CD14-positive monocyte (primary cell): ENCODE results near the gene PARVB. TPM values are rescaled to one million over a fixed set of nuclear protein-coding genes. Genes with fewer than 3 reads are reported as not detected.

Source experiments
- DNase-seq, 3 donors: peaks; one replicate each; pipeline ENCODE4 v3.0.0-alpha.2; 2011 to 2022
- H2AFZ ChIP-seq: 2 replicates; pipeline ENCODE4 v1.6.0; 2012; ENCODE audit warnings: mild to moderate bottlenecking, low read depth, low read length, inconsistent platforms; ENCODE audit not compliant: insufficient read depth, poor library complexity, severe bottlenecking
- H3K27ac ChIP-seq, 2 donors: 1 replicate in 1 of 2; 2 replicates in 1 of 2; pipeline ENCODE4 v1.5.1; 2012 to 2013; ENCODE audit warnings: low read length in 2 of 2, control low read depth in 1 of 2, inconsistent platforms in 1 of 2, low read depth in 1 of 2, mild to moderate bottlenecking in 1 of 2
- H3K27me3 ChIP-seq, 2 donors: one replicate each; pipeline versions ENCODE4 v1.6.0 to v1.6.1; 2011 to 2013; ENCODE audit warnings: low read length in 2 of 2; ENCODE audit not compliant: control insufficient read depth in 2 of 2, insufficient read depth in 2 of 2
- H3K36me3 ChIP-seq, 2 donors: replicated peaks in 1 of 2; 1 replicate in 1 of 2; 2 replicates in 1 of 2; pipeline versions ENCODE4 v1.5.1 to v1.6.1; 2012 to 2013; ENCODE audit warnings: low read length in 2 of 2, control low read depth in 1 of 2, inconsistent platforms in 1 of 2, mild to moderate bottlenecking in 1 of 2; ENCODE audit not compliant: insufficient read depth in 2 of 2, control insufficient read depth in 1 of 2
- H3K4me1 ChIP-seq, 2 donors: 1 replicate in 1 of 2; 2 replicates in 1 of 2; pipeline versions ENCODE4 v1.5.1 to v1.6.1; 2012 to 2013; ENCODE audit warnings: low read length in 2 of 2, control low read depth in 1 of 2, inconsistent platforms in 1 of 2, mild to moderate bottlenecking in 1 of 2, moderate library complexity in 1 of 2; ENCODE audit not compliant: insufficient read depth in 2 of 2, control insufficient read depth in 1 of 2
- H3K4me2 ChIP-seq: replicated peaks from 2 replicates; pipeline ENCODE3; 2012; ENCODE audit warnings: low read length, moderate library complexity, mild to moderate bottlenecking; ENCODE audit not compliant: poor library complexity, severe bottlenecking; ENCODE audit errors: extremely low read depth
- H3K4me3 ChIP-seq, 3 experiments: fragments of 200-600 bp in 1 of 3; sonication (generic) in 1 of 3; replicated peaks in 1 of 3; 1 replicate in 2 of 3; 2 replicates in 1 of 3; pipeline ENCODE4 v1.5.1; 2011 to 2013; ENCODE audit warnings: low read length in 3 of 3, mild to moderate bottlenecking in 3 of 3, control low read depth in 2 of 3, low read depth in 2 of 3, inconsistent platforms in 1 of 3, moderate library complexity in 1 of 3
- H3K79me2 ChIP-seq: 2 replicates; pipeline ENCODE4 v1.6.0; 2012; ENCODE audit warnings: mild to moderate bottlenecking, control low read depth, inconsistent platforms, low read length, moderate library complexity; ENCODE audit not compliant: insufficient read depth
- H3K9ac ChIP-seq: 2 replicates; pipeline ENCODE4 v1.6.0; 2017; ENCODE audit warnings: low read length, mild to moderate bottlenecking; ENCODE audit not compliant: insufficient read depth, poor library complexity, severe bottlenecking
- H3K9me3 ChIP-seq, 2 donors: replicated peaks in 1 of 2; 1 replicate in 1 of 2; 2 replicates in 1 of 2; pipeline versions ENCODE4 v1.5.1 to v1.6.1; 2012 to 2013; ENCODE audit warnings: low read length in 2 of 2, control low read depth in 1 of 2; ENCODE audit not compliant: control insufficient read depth in 1 of 2, insufficient read depth in 1 of 2
- H4K20me1 ChIP-seq: 2 replicates; pipeline ENCODE4 v1.6.0; 2012; ENCODE audit warnings: mild to moderate bottlenecking, low read length, control low read depth, moderate library complexity; ENCODE audit not compliant: insufficient read depth
- H3K27ac Mint-ChIP-seq, 7 donors: one replicate each; pipeline ENCODE4 v1.8.0; 2020; ENCODE audit warnings: mild to moderate bottlenecking in 7 of 7, mixed read lengths in 7 of 7, moderate library complexity in 6 of 7, inconsistent platforms in 2 of 7
- H3K27me3 Mint-ChIP-seq, 3 donors: one replicate each; pipeline ENCODE4 v1.8.0; 2021 to 2022; ENCODE audit warnings: low read depth in 3 of 3, mild to moderate bottlenecking in 3 of 3, mixed read lengths in 3 of 3, moderate library complexity in 3 of 3, inconsistent platforms in 1 of 3
- H3K36me3 Mint-ChIP-seq, 2 donors: one replicate each; pipeline ENCODE4 v1.8.0; 2020; ENCODE audit warnings: mixed read lengths in 2 of 2, inconsistent platforms in 1 of 2, mild to moderate bottlenecking in 1 of 2
- H3K4me1 Mint-ChIP-seq: one replicate; pipeline ENCODE4 v1.8.0; 2020; ENCODE audit warnings: mild to moderate bottlenecking, mixed read lengths
- H3K4me3 Mint-ChIP-seq, 2 donors: one replicate each; pipeline ENCODE4 v1.8.0; 2020; ENCODE audit warnings: mild to moderate bottlenecking in 2 of 2, mixed read lengths in 2 of 2, moderate library complexity in 1 of 2
- H3K9me3 Mint-ChIP-seq, 7 donors: one replicate each; pipeline ENCODE4 v1.8.0; 2020 to 2022; ENCODE audit warnings: mixed read lengths in 7 of 7, mild to moderate bottlenecking in 6 of 7, moderate library complexity in 6 of 7, inconsistent platforms in 2 of 7
- CTCF ChIP-seq: fragments of 200-600 bp; IDR thresholded peaks from one replicate; pipeline ENCODE4 v1.8.0; 2022; ENCODE audit warnings: antibody characterized with exemption, mild to moderate bottlenecking
- WGBS: methylation state at CpG from one replicate; pipeline ENCODE4 v1.1.5; 2013; ENCODE audit warnings: missing lambda C conversion rate; ENCODE audit not compliant: insufficient coverage; 5-methylcytosine and 5-hydroxymethylcytosine counted together
- intact Hi-C, 2 donors: fragments of 100-400 bp; cut with micrococcal nuclease; formaldehyde crosslinking; loops; one replicate each; pipeline versions ENCODE4 v1.15.0 to v1.15.1; 2023
- polyA plus RNA-seq, 3 donors: library from polyadenylated mRNA; depleted of rRNA in 1 of 3; unstranded in 2 of 3; stranded (reverse) in 1 of 3; fragments of 300-500 nt in 2 of 3; fragments of >200 nt in 1 of 3; fragmentation: Illumina TruSeq in 2 of 3; gene quantifications; 1 replicate in 2 of 3; 2 replicates in 1 of 3; pipeline ENCODE4 v1.2.3, GENCODE V29; 2012 to 2021

The PARVB gene
- polyA plus RNA-seq, 3 donors: 13.4 to 38.5 (median 17.9) TPM

DNA sequence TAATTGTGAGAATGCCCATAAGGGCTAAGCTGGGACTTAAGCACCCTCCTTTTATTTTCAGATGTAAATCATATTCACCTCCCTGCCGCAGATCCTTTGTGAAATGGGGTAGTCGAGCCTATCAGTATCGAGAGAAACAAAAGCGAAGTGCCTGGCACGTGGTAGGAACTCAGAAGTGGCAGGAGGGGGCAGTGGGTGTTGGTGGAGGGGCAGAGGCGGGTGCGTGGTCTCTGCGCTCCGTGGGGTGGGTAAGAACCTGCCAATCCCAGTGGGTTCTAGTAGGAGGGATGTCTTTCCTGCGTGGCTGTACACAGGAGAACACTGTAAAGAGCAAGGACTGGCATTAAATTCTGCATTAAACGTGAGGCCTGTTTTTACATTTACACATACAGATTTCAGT is 21.8 kb upstream of the PARVB start:
- intact Hi-C loops: no loop called here
- Histone ChIP-seq H3K9me3 (peaks cover 0 to 9% of the 10 kb centered on the region in 2 donors), H2AFZ (no peak overlapping the region), H3K27me3 (no peaks in the 10 kb centered on the region), H3K79me2 (no peaks in the 10 kb centered on the region), H4K20me1 (no peaks in the 10 kb centered on the region), H3K4me3 (no peak overlapping the region), H3K27ac (no peak overlapping the region), H3K4me1 (peaks cover 6 to 8% of the 10 kb centered on the region in 2 donors), H3K4me2 (no peak overlapping the region), H3K9ac (no peak overlapping the region), H3K36me3 (peaks cover 10 to 19% of the 10 kb centered on the region in 2 donors)
- Mint-ChIP-seq H3K4me3 (no peak overlapping the region), H3K9me3 (peaks cover 3 to 8% (median 5%) of the 10 kb centered on the region in 7 donors), H3K27me3 (no peaks in the 10 kb centered on the region), H3K27ac (no peak overlapping the region), H3K36me3 (peaks cover 22 to 30% of the 10 kb centered on the region in 2 donors), H3K4me1 (peaks cover 5% of the 10 kb centered on the region)
- WGBS: 95% methylated on average over 8 of the region's 11 CpGs
- TF ChIP-seq CTCF: no peak
- DNase-seq: no peak

- no peaks in the 10 kb centered on the region for H3K27me3 ChIP-seq
- H3K4me1 ChIP-seq: peaks cover 6 to 8% of the 10 kb centered on the region in 2 donors
- peaks cover 0 to 9% of the 10 kb centered on the region in 2 donors for H3K9me3 ChIP-seq
- no peak overlapping the region for H2AFZ ChIP-seq
- peaks cover 3 to 8% (median 5%) of the 10 kb centered on the region in 7 donors for H3K9me3 Mint-ChIP-seq
- H3K27me3 Mint-ChIP-seq: no peaks in the 10 kb centered on the region
- TF ChIP-seq CTCF: no peak
- H3K9ac ChIP-seq: no peak overlapping the region
- H4K20me1 ChIP-seq: no peaks in the 10 kb centered on the region
- H3K4me3 ChIP-seq: no peak overlapping the region
- H3K4me1 Mint-ChIP-seq: peaks cover 5% of the 10 kb centered on the region
- H3K27ac Mint-ChIP-seq: no peak overlapping the region
- H3K27ac ChIP-seq: no peak overlapping the region
- H3K36me3 ChIP-seq: peaks cover 9 to 12% of the 10 kb centered on the region in 2 donors
- intact Hi-C loops: no loop called here
- H3K79me2 ChIP-seq: no peaks in the 10 kb centered on the region
- WGBS: 92% methylated on average over 2 of the region's 8 CpGs
- no peak overlapping the region for H3K4me3 Mint-ChIP-seq
- H3K4me2 ChIP-seq: no peak overlapping the region
- H3K36me3 Mint-ChIP-seq: peaks cover 17 to 23% of the 10 kb centered on the region in 2 donors
- DNase-seq: no peak
Observed at GRCh38 chr22:44002997-44003396, 21.1 kb upstream of the PARVB start.
